ENCODE results near the gene ZFPL1.

Gene ZFPL1

GRCh38 chr11:65131417-65131776, 47.4 kb downstream of the ZFPL1 start:
- no peak for DNase-seq

GRCh38 chr11:65131895-65132237, 47.8 kb downstream of the ZFPL1 start:
- DNase-seq, result no peak

- DNase-seq, result no peak
These were observed 48.4 kb downstream of the ZFPL1 start for GRCh38 chr11:65132238-65132987.

- DNase-seq, result peak; percentile 70
These were observed 49.1 kb downstream of the ZFPL1 start for GRCh38 chr11:65132988-65133700.

- no peak for DNase-seq
These were observed 49.7 kb downstream of the ZFPL1 start for GRCh38 chr11:65133724-65134123.

- peak; percentile 90 for DNase-seq
These were observed 50.4 kb downstream of the ZFPL1 start, which contains the start of gene SYVN1 for GRCh38 chr11:65134240-65134951. TSS of gene SYVN1 (minus strand) at chr11:65134519. CDS start at chr11:65133601, 918 bp downstream.

GRCh38 chr11:65134952-65135632, 51.1 kb downstream of the ZFPL1 start:
- peak; percentile 87 for DNase-seq

GRCh38 chr11:65135633-65136145, 51.7 kb downstream of the ZFPL1 start:
- no peak for DNase-seq

GRCh38 chr11:65136515-65137096, 52.6 kb downstream of the ZFPL1 start:
- no peak for DNase-seq
